DMS114 treated with DMSO at 0.1 percent for 48 hours (cell line): ENCODE data around the gene MREG.

Source experiments
- DNase-seq: peaks from one replicate; lab custom pipeline; 2025; ENCODE audit not compliant: unreplicated experiment; lab: John Stamatoyannopoulos, UW

Gene MREG

GRCh38 chr2:215898363-215898762, 115.0 kb downstream of the MREG start:
- no peak for DNase-seq

- DNase-seq: no peak
Observed at GRCh38 chr2:215896921-215897320, 116.4 kb downstream of the MREG start.

DNA sequence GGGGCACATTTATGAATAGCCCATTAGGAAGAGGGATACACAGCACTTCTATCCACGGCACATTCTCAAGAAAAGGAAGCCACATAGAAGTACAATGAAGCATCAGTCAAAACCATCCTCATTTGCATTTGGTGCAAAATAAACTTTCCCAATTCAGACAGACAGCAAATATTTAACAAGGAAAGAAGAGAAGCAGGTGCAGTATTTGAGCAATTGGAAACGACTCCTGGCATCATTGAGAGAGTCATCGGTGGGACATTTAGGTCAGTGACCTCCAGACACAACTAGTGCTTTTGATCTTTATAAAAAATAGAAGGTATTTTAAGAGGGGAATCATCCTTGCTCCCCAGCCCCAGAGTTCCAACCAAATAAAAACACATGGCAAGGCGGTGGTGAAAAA, 118.0 kb downstream of the MREG start:
- DNase-seq: no peak
